ENCODE data around the gene CADPS2.
"Not testable (repeated sequence)": the region's sequence is repeated elsewhere in the genome, so short reads cannot be mapped to it uniquely, and the experiment has no call there.

The CADPS2 gene

GRCh38 chr7:122679813-122680212, 206.4 kb downstream of the CADPS2 start:
- peak overlapping the region; percentile 27 for H3K27ac ChIP-seq
- DNase-seq (ENCODE audit: low read depth, low spot score): no peak

- peak; percentile 31 for DNase-seq (ENCODE audit: low read depth, low spot score)
- H3K27ac ChIP-seq: peak overlapping the region; percentile 27
Observed at GRCh38 chr7:122679269-122679709, 207.0 kb downstream of the CADPS2 start.

- DNase-seq (ENCODE audit: low read depth, low spot score): no peak
- no peak overlapping the region for H3K27ac ChIP-seq
Observed at GRCh38 chr7:122677149-122677548, 209.1 kb downstream of the CADPS2 start.

GRCh38 chr7:122676466-122676865, 209.8 kb downstream of the CADPS2 start:
- DNase-seq (ENCODE audit: low read depth, low spot score): no peak
- H3K27ac ChIP-seq: no peak overlapping the region

DNA sequence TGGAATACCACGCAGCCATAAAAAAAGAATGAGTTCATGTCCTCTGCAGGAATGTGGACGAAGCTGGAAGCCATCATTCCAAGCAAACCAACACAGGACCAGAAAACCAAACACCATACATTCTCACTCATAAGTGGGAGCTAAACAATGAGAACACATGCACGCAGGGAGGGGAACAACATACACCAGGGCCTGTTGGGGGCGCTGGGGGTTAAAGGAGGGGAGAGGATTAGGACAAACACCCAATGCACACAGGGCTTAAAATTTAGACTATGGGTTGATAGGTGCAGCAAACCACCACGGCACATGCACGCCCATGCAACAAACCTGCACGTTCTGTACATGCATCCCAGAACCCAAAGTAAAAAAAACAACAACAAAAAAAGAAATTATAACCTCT, 210.6 kb downstream of the CADPS2 start:
- no peak overlapping the region for H3K27ac ChIP-seq
- no peak for DNase-seq (ENCODE audit: low read depth, low spot score)

- DNase-seq (ENCODE audit: low read depth, low spot score): no peak
- H3K27ac ChIP-seq: no peak overlapping the region
Observed at GRCh38 chr7:122675011-122675410, 211.2 kb downstream of the CADPS2 start.

DNA sequence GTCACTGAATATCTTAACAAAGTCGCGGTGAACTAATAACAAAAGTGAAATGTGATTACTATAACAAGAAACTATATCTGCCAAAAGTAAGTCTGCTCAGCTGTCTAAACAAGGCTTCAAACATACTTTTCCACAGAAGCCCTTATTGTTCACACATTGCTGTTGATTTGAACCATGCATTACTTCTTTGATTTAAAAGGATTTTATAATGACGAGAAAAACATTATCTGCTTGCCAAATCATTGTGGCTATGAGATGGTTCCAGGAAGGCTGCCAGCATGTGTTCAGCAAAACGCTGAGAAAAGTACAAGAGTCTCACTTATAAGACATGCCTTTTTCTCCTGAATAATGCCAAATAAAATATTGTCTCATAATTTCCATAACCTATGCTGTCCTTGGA, 211.8 kb downstream of the CADPS2 start:
- H3K27ac ChIP-seq: no peak overlapping the region
- DNase-seq (ENCODE audit: low read depth, low spot score): no peak

- DNase-seq (ENCODE audit: low read depth, low spot score): no peak
- no peak overlapping the region for H3K27ac ChIP-seq
Observed at GRCh38 chr7:122673951-122674350, 212.3 kb downstream of the CADPS2 start.

DNA sequence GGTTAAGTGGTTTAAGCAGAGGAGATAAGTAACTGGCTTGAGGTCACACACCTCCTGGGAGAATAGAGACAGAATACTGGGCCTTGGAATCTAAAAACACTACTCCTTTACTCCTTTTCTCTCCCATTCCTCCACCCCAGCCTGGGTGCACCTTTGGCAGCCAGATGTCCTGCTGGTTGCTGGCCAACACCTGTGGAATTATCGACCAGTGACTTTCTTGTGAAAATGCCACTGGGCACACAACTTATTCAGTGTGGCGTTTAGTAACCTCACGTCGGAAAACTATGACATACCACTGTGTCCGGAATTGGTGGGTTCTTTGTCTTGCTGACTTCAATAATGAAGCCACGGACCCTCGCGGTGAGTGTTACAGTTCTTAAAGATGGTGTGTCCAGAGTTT, 213.7 kb downstream of the CADPS2 start:
- no peak overlapping the region for H3K27ac ChIP-seq
- DNase-seq (ENCODE audit: low read depth, low spot score): no peak

DNA sequence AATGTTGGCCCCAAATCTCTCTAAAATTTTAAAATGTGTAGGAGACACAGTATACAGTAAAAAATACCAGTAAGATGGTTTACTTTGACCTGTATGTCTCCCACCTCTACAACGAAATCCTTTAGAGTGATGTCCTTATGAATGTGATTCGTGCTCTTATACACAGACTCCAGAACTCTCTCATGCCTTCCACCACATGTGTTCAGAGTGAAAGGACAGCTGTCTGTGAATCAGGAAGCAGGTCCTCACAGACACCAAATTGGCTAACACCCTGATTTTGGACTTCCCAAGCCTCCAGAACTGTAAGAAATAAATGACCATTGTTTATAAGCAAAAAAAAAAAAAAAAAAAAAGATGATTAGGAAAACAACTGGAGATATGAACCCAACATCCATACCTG, 222.5 kb downstream of the CADPS2 start:
- no peak overlapping the region for H3K27ac ChIP-seq

DNA sequence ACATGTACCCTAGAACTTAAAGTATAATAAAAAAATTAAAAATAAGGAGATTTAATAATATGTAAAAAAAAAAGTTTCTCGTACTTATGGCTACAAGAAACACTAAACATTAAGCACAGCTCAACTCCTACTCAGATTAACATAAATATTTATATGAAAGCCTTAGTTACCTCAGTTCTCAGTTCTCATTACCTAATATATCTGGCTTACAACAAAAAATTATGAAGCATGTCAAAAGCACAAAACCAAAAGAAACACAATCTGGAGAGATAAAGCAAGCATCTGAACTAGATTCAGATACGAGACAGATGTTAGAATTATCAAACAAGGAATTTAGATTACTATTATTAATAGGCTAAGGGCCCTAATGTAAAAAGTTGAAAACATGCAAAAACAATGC, 227.4 kb downstream of the CADPS2 start:
- DNase-seq (ENCODE audit: low read depth, low spot score): no peak
- H3K27ac ChIP-seq: no peak overlapping the region

More for the DNA sequence above, 222.5 kb downstream of the CADPS2 start:
- DNase-seq (ENCODE audit: low read depth, low spot score): no peak

DNA sequence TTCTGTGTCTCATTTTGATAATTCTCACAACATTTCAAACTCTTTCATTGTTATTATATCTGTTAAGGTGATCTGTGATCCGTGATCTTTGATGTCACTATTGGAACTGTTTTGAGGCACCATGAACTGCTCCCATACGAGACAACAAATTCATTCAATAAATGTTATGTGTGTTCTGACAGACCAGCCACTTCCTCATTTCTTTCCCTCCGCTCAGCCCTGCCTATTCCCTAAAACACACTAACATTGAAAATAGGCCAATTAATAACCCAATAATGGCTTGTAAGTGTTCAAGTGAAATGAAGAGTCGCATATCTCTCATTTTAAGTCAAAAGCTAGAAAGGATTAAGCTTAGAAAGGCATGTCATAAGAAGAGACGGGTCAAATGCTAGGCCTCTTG, 232.6 kb downstream of the CADPS2 start:
- H3K27ac ChIP-seq: no peak overlapping the region
- DNase-seq (ENCODE audit: low read depth, low spot score): no peak

GRCh38 chr7:122652876-122653275, 233.4 kb downstream of the CADPS2 start:
- H3K27ac ChIP-seq: no peak overlapping the region
- no peak for DNase-seq (ENCODE audit: low read depth, low spot score)

GRCh38 chr7:122651451-122651850, 234.8 kb downstream of the CADPS2 start:
- no peak overlapping the region for H3K27ac ChIP-seq
- no peak for DNase-seq (ENCODE audit: low read depth, low spot score)

GRCh38 chr7:122643250-122643649, 243.0 kb downstream of the CADPS2 start:
- H3K27ac ChIP-seq: no peak overlapping the region
- no peak for DNase-seq (ENCODE audit: low read depth, low spot score)

DNA sequence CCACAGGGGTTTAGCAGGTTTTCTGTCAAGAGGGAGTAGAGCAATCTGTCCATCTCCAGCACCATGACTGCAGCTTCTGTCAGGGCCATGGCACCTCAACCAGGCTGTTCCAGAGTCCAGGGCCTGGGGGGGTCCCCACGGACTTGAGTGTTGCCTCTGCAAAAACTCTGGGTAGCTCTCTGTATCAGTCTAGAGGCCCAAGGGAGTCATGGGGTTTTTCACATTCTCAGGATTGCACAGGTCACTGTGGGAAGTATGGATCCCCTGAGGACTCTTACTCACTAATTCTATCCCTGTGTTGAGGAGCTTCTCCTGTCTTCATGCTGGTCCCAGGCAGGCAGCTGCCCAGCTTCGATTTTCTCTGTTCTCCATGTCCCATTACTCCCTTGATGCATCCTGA, 247.8 kb downstream of the CADPS2 start:
- no peak for DNase-seq (ENCODE audit: low read depth, low spot score)
- no peak overlapping the region for H3K27ac ChIP-seq

GRCh38 chr7:122637784-122638183, 248.5 kb downstream of the CADPS2 start:
- DNase-seq (ENCODE audit: low read depth, low spot score): no peak
- H3K27ac ChIP-seq: no peak overlapping the region

DNA sequence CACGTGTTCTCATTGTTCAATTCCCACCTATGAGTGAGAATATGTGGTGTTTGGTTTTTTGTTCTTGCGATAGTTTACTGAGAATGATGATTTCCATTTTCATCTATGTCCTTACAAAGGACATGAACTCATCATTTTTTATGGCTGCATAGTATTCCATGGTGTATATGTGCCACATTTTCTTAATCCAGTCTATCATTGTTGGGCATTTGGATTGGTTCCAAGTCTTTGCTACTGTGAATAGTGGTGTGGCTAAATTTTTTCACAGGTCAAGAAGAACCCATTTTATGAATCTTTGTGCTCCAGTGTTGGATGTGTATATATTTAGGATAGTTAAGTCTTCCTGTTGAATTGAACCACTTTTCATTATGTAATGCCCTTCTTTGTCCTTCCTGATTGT, 250.8 kb downstream of the CADPS2 start:
- not testable (repeated sequence) for DNase-seq (ENCODE audit: low read depth, low spot score); H3K27ac ChIP-seq

DNA sequence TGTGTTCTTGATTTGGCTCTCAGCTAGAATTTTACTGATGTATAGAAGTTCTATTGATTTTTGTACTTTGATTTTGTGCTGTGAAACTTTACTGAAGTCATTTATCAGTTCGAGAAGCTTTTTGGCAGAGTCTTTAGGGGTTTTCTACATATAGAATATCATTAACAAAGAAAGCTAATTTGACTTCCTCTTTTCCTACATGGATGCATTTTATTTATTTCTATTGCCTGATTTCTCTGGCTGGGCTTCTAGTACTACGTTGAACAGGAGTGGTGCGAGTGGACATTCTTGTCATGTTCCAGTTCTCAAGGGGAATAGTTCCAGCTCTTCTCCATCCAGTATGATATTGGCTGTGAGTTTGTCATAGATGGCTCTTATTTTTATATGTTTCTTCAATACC, 252.8 kb downstream of the CADPS2 start:
- no peak overlapping the region for H3K27ac ChIP-seq
- DNase-seq (ENCODE audit: low read depth, low spot score): no peak

- DNase-seq (ENCODE audit: low read depth, low spot score): no peak
- no peak overlapping the region for H3K27ac ChIP-seq
Observed at GRCh38 chr7:122632238-122632637, 254.0 kb downstream of the CADPS2 start.

- no peak overlapping the region for H3K27ac ChIP-seq
- DNase-seq (ENCODE audit: low read depth, low spot score): no peak
Observed at GRCh38 chr7:122629412-122629953, 256.8 kb downstream of the CADPS2 start.

GRCh38 chr7:122628651-122629411, 257.4 kb downstream of the CADPS2 start:
- DNase-seq (ENCODE audit: low read depth, low spot score): no peak
- no peak overlapping the region for H3K27ac ChIP-seq
